K562 (cell line): Measurements from ENCODE around the gene CELA3A. TPM values are rescaled to one million over a fixed set of nuclear protein-coding genes. Genes with fewer than 3 reads are reported as not detected.
A peak's percentile ranks its signal among the peaks of the same experiment; 100 is the strongest.

ENCODE experiments used
- ASH1L ChIP-seq: fragments of 450-650 bp; IDR thresholded peaks from 2 replicates; pipeline ENCODE4 v1.6.1; 2018; ENCODE audit warnings: borderline replicate concordance, mild to moderate bottlenecking, low read depth; ENCODE audit not compliant: partially characterized antibody
- ELF1 ChIP-seq: fragments of 200-800 bp; sonication (Bioruptor generic); IDR thresholded peaks from 2 replicates; pipeline ENCODE4 v1.6.1; 2016; ENCODE audit warnings: missing genetic modification characterization, missing compliant biosample characterization
- FUS ChIP-seq: fragments of 200-400 bp; formaldehyde crosslinking; optimal IDR thresholded peaks from 2 replicates; pipeline ENCODE3; 2017; ENCODE audit warnings: low read depth, low read length
- PBX2 ChIP-seq, 2 experiments: IDR thresholded peaks in 1 of 2; conservative IDR thresholded peaks in 1 of 2; 2 replicates each; pipeline ENCODE4 v1.6.1; 2016; ENCODE audit warnings: low read depth in 2 of 2, mild to moderate bottlenecking in 1 of 2, missing compliant biosample characterization in 1 of 2, missing genetic modification characterization in 1 of 2, moderate library complexity in 1 of 2
- ZBTB49 ChIP-seq: sonication (generic); formaldehyde crosslinking; IDR thresholded peaks from 2 replicates; pipeline ENCODE4 v1.8.0; 2022; ENCODE audit warnings: missing genetic modification reagents, mild to moderate bottlenecking, borderline replicate concordance
- polyA plus RNA-seq, 8 experiments: library from polyadenylated mRNA; depleted of rRNA in 4 of 8; stranded (reverse) in 5 of 8; unstranded in 3 of 8; fragments of >200 nt; fragmentation: Nextera tagmentation in 2 of 8; fragmentation: Illumina TruSeq in 1 of 8; extraction: Ambion mirVana in 2 of 8; extraction: Trizol in 1 of 8; gene quantifications; 2 replicates each; pipeline versions ENCODE4 v1.2.1 to v1.2.3, GENCODE V29; 2011 to 2014; ENCODE audit warnings: inconsistent platforms in 1 of 8, missing spikeins in 1 of 8
- total RNA-seq, 7 experiments: library from RNA; depleted of rRNA in 6 of 7; stranded (reverse); fragments of >200 nt in 6 of 7; fragmentation: Illumina TruSeq in 2 of 7; extraction: Trizol in 2 of 7; gene quantifications; 2 replicates each; pipeline versions ENCODE4 v1.2.1 to v1.2.3, GENCODE V29; 2011 to 2021; ENCODE audit warnings: low replicate concordance in 1 of 7

CELA3A gene
- total and polyA plus RNA-seq, 9 of the 15 experiments (the other 6 are each of a cell fraction or from before 2014, with no cell fraction given), result 5.4 TPM; not detected in 8

- TF ChIP-seq ASH1L, result peak; percentile 22
- peak; percentile 44 for TF ChIP-seq FUS
- peak; percentile 79; the same call in 1 of the 2 replicates for TF ChIP-seq ZBTB49 (CRISPR knock-in tag)
- TF ChIP-seq PBX2 (CRISPR knock-in tag; IDR thresholded peaks at IDR 0.05; ENCODE audit: low read depth), result no peak
- no peak for TF ChIP-seq PBX2 (tag; conservative IDR thresholded peaks at IDR 0.05; ENCODE audit: low read depth)
- TF ChIP-seq ELF1 (tag), result peak; percentile 38; the same call in 1 of the 2 replicates
Observed at GRCh38 chr1:22053017-22053860, 51.8 kb downstream of the CELA3A start (continued).
